Activated CD4-positive, alpha-beta T cell treated with anti-CD3 and anti-CD28 coated beads, Interleukin-2, amount 50 U/mL, for 24 hours (primary cell): Measurements from ENCODE around the gene SNAP91.
A peak's percentile ranks its signal among the peaks of the same experiment; 100 is the strongest.
"Not testable (repeated sequence)": the region's sequence is repeated elsewhere in the genome, so short reads cannot be mapped to it uniquely, and the experiment has no call there.

Experiments
- DNase-seq, 2 donors: peaks; one replicate each; pipeline ENCODE4 v3.0.0-alpha.2; 2020; ENCODE audit warnings: low read depth in 1 of 2, low spot score in 1 of 2

Gene SNAP91

DNA sequence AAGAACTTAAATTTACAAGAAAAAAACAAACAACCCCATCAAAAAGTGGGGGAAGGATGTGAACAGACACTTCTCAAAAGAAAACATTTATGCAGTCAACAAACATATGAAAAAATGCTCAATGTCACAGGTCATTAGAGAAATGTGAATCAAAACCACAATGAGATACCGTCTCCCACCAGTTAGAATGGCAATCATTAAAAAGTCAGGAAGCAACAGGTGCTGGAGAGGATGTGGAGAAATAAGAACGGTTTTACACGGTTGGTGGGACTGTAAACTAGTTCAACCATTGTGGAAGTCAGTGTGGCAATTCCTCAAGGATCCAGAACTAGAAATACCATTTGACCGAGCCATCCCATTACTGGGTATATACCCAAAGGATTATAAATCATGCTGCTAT, 157.2 kb downstream of the SNAP91 start:
- DNase-seq, result not testable (repeated sequence)

DNA sequence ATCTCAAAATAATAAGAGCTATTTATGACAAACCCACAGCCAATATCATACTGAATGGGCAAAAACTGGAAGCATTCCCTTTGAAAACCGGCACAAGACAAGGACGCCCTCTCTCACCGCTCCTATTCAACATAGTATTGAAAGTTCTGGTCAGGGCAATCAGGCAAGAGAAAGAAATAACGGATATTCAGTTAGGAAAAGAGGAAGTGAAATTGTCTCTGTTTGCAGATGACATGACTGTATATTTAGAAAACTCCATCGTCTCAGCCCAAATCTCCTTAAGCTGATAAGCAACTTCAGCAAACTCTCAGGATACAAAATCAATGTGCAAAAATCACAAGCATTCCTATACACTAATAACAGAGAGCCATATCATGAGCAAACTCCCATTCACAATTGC, 158.4 kb downstream of the SNAP91 start:
- DNase-seq, result not testable (repeated sequence)

DNA sequence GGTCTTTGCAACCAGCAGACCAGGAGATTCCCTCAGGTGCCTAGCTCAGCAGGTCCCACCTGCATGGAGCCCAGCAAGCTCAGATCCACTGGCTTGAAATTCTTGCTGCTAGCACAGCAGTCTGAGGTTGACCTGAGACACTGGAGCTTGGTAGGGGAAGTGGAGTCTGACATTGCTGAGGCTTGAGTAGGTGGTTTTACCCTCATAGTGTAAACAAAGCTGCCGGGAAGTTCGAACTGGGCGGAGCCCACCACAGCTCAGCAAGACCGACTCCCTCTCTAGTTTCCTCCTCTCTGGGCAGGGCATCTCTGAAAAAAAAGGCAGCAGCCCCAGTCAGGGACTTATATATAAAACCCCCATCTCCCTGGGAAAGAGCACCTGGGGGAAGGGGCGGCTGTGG, 162.3 kb downstream of the SNAP91 start:
- DNase-seq, result no peak

DNA sequence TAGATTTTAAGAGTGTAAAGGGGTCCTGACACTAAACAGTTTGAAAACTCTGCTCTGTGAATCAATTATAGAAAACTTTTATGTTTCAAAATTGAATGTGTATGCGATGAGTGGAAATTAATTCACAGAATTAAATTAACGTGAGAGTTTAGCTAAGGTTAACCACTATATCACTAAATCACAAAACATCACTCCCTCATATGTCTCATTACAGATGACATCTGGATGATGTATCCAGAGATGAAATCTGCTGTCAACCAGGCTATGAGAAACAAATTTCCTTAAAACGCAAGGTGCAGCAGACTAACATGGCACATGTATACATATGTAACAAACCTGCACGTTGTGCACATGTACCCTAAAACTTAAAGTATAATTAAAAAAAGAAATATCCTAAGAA, 169.2 kb downstream of the SNAP91 start:
- no peak for DNase-seq

DNA sequence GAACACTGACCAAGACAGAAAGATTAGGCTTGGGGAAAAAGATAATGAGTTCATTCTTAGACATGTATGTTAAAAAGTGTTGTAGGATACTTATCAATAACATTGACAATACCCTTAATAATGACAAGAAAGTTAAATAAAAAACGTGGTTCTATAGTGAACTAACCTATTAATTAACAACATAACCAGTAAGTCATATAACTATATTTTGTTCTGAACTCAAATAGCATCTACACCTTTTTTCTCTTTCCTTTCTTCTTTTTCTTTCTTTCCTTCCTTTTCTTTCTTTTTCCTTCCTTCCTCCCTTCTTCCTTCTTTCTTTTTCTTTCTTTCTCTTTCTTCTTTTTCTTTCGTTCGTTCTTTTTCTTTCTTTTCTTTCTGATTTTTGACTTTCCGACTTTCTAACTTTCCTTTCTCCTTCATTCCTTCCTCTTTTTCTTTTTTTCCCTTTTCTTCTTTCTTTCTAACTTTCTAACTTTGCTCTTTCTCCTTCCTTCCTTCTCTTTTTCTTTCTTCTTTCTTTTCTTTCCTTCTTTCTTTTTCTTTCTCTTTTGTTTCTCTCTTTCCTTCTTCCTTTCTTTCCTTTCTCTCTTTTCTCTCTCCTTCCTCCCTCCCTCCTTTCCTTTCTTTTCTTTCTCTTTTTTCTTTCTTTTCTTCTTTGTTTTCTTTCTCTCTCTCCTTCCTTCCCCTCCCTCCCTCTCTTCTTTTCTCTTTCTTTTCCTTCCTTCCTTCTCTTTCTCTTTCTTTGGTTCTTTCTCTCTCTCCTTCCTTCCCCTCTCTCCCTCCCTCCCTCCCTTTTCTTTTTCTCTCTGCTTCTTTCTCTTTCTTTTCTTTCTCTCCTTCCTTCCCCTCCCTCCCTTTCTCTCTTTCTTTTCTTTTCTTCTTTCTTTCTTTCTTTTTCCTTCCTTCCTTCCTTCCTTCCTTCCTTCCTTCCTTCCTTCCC, 172.0 kb downstream of the SNAP91 start:
- DNase-seq, result no peak

DNA sequence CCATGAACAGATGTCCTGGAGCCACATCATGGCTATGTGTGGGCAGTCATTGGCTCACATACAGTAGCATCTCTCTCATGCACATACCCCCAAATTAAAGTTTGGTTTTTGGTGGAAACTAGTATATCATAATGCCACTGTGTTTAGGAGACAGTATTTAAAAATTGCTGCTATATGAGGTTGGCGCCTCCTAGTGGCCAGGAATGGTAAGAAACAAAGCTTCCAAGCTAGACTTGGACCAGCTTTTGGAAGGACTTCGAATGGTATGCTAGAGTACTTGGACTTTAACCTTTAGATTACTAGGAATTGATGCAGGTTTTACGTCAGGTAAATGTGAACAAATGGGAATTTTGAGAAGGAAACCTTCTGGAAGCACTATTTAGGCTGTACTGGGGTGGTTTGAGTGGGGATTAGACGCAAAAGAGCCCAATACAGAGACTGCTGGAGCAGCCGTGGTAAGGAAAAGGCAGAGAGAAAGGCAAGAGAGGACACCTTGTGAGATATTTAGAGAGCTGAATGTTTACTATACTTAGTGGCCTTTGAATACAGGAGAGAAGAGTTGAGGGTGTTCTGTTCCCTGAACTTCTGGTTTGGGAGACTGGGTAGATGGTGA, 172.8 kb downstream of the SNAP91 start:
- peak; percentile 14 to 17 for DNase-seq

DNA sequence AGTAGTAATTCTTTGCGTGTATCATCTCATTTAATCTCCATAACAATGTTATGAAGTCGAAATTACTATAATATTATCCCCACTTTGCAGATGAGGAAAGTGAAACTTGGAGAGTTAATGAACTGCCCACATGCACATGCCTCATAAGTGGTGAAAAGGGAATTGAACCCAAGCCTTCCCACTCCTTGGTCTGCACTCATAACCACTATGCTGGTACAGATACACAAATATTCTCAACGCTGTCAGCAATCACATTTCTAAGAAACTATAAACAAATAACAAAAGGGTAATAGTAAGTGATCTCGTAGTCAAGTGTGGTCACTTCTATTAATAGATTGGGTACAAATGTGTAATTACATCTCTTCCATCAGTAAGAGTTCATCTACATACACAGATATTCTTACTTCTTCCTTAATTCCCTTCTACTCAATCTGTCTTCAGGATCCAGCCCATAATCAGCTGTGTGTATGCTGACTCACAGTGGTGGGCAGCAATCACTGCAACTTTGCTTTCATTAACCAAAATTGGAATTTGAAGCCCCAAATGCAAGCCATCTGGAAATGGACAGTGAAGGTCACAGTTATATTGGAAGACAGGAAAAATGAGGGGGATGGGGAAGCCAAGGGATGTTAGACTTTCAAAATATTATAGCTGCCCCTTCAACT, 190.0 kb downstream of the SNAP91 start:
- no peak for DNase-seq

DNA sequence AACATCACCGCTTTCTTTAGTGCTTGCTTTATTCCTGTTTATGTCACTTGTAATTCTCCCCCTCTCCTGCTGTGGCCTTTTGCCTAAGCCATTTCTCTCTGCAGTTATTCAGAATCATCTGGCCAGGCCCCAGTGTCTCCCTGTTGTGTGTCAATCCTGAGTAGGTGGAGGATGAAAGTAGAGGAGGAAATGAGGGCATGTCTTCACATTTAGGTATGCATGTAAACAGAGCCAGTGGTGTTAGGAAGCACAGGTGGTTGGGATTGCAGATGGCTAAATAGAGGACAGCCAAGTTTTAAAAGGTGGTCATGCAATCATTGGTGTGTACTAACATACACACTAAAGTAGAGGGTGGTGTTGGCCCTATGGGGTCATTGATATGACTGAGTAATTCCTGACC, 191.4 kb downstream of the SNAP91 start:
- no peak for DNase-seq

DNA sequence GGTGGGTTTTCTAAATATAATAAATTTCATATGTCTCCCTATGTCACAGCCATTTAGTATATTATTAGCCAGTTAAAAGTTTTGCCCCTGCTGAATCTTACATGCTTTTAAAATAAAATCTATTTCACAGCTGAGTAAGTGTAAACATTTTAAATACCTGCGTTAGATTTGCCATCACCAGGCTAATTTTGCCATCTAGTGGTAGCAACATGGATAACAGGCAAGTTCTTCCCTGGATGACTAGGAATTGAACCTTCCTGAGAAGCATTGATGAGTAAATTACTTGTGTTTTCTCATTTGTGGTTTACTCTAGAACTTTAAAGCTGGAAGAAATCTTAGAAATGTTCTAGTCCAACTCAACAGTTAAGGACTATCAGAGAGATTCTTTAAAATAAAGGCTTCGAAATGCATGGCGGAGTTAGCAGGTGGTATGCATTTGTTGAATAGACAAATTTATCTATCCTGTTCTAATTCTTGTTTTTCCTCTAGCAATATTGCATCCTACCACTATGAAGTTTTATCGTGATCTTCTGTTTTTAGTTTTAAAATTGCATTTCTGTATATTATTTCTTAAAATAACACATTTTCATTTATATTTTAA, 193.9 kb downstream of the SNAP91 start:
- DNase-seq, result no peak

DNA sequence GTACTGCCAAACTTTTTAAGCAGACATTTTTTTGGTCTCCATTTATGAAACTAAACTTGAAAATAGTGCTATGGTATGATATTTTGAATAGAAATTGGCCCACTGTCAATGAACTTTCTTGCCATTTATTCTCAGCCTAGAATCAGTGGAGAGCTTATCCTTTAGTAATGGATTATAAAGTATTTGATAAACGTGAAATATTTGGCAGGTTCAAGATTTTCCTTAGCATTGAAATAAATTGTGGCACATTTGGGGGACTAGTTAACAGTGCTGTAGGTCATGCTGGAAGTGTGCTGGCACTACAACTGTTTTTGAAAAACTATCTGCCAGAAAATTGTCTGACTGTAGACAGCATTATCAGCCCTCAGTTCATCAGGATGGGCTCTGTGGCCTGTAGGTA, 194.4 kb downstream of the SNAP91 start:
- no peak for DNase-seq

DNA sequence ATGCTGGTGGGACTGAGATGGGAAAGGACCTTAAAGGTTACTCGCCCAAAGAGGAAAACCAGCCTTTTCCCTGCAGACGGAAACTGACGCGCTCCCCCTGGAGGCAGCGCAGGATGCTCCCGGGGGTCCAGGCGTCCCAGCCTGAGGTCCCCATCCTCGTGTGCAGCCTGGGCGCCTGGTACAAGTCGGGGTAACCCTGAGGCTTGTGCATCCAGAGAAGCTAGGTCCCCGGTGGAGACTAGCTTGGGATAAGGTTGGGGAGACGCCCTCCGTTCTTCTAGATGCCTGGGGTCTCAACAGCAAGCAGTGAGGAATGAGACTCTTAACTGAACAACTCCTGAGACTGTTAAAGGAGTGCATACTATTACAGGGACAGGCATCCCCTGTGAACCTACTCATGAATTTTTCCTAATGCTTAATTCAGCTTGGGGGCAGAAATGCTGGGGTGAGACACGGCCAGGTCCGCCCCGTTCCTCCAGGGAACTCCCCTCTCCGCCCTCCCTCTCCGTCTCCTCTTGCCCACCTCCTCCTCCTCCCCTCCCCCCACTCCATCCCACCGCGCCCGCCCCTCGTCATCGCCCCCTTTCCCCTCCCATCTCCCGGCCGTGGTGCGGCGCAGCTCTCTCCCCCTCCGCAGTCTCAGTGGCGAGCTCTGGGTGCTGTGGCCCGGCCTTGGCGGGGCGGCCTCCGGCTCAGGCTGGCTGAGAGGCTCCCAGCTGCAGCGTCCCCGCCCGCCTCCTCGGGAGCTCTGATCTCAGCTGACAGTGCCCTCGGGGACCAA, 196.8 kb downstream of the SNAP91 start, which contains the start of gene PRSS35:
Gene PRSS35 (plus strand): TSS at position 634 of the 781 bp plus-strand sequence. CDS start 10,908 bp downstream, outside the sequence.
- DNase-seq, result no peak

DNA sequence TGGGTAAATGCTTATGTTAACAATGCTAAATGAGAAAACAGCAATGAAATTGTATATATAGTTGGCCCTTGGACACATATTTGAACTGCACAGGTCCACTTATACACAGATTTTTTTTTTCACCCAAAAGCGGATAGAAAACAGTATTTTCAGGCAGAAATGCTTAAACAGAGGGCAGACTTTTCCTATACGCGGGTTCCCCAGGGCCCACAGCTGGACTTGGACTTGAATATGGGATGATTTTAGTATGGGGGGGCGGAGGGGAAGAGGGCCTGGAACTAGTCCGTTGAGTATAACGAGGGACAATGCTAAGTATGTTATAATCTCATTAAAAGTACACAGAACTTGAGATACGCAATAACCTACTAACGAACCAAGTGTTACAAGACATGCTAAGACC, 197.6 kb downstream of the SNAP91 start:
- no peak for DNase-seq

DNA sequence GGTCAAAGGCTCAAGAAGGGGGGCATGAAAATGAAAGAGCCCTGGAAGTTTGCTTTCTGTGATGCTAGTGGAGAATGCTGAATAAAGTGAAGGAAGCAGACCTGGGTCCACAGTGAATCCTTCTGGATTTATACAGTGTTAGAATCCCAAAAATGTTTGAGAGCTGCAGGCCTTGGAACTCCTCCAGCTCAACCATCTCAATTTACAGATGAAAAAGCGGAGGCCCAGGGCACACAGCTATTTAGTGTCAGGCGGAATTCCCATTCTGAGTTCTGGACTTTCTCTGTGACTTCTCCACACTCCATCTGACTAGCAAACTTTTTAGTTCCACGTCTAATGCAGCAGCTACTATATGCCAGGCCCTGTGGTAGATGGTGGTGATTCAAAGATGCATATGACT, 198.1 kb downstream of the SNAP91 start:
- DNase-seq, result no peak

DNA sequence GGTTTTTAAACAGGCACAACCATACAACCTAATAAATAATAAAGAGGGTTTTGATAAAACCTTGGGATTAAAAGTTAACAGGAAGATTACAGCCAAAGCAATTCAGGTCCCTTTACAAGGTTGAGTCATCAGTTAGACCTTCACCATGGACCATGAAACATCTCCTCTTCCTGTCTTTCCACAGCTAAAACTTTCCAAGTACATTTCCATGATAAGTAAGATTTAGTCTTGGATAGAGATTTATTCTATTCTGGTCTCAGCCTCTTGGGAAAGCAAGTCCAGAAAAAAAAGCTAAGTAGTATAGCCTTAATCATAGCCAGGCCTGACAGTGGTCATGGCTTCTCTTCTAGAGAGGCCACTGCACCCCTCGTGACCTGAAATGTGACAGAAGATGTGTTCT, 199.5 kb downstream of the SNAP91 start:
- DNase-seq, result no peak

DNA sequence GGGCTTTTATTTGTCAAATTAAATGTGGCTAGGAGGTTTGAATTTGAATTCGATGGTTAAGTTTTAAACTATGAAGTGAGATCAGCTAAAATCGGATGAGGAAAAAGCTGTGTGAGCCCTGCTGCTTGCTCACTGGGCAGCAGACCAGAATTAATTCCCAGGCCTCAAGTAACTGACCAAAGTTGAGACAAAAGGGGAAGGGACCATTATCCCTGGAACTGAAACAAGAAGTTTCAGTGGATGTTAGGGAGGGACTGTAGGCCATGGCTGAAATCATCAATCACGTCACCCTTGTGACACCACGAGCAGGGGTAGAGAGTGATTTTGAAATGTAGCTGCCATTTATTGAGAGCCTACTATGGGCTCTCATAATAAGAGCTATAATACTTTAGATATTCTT, 203.5 kb downstream of the SNAP91 start:
- no peak for DNase-seq
